GM12875 (cell line): Measurements from ENCODE around the gene NFE2L1.
"Not testable (repeated sequence)": the region's sequence is repeated elsewhere in the genome, so short reads cannot be mapped to it uniquely, and the experiment has no call there.

ENCODE experiments used
- H3K4me3 ChIP-seq: one replicate; pipeline ENCODE4 v1.5.1; 2011; ENCODE audit warnings: low read depth, low read length, control low read depth
- CTCF ChIP-seq: IDR thresholded peaks from 2 replicates; pipeline ENCODE4 v1.5.1; 2011; ENCODE audit warnings: low read depth, mild to moderate bottlenecking, control low read depth, inconsistent platforms, low read length, moderate library complexity, borderline replicate concordance; ENCODE audit not compliant: insufficient read depth

NFE2L1 gene

GRCh38 chr17:48074322-48075081 lies 26.3 kb downstream of the NFE2L1 start:
- TF ChIP-seq CTCF, result peak; percentile 66; the same call in 1 of the 2 replicates
- no peak overlapping the region for H3K4me3 ChIP-seq

GRCh38 chr17:48077152-48077551 lies 29.0 kb downstream of the NFE2L1 start:
- not testable (repeated sequence) for H3K4me3 ChIP-seq

GRCh38 chr17:48081858-48082257 lies 33.7 kb downstream of the NFE2L1 start:
- TF ChIP-seq CTCF, result no peak
- H3K4me3 ChIP-seq, result no peak overlapping the region

- no peak overlapping the region for H3K4me3 ChIP-seq
- TF ChIP-seq CTCF, result no peak
Observed at GRCh38 chr17:48084932-48085331, 36.8 kb downstream of the NFE2L1 start.

- no peak overlapping the region for H3K4me3 ChIP-seq
- TF ChIP-seq CTCF, result no peak
Observed at GRCh38 chr17:48093341-48094045, 45.3 kb downstream of the NFE2L1 start.

GRCh38 chr17:48095611-48096010 lies 47.5 kb downstream of the NFE2L1 start:
- no peak for TF ChIP-seq CTCF
- no peak overlapping the region for H3K4me3 ChIP-seq

- TF ChIP-seq CTCF, result no peak
- H3K4me3 ChIP-seq, result peak overlapping the region; percentile 89
Observed at GRCh38 chr17:48100160-48100559, 52.0 kb downstream of the NFE2L1 start.
